HG03354 (cell line): ENCODE results near the gene CACNB4.
A peak's percentile ranks its signal among the peaks of the same experiment; 100 is the strongest.

Experiments used
- ATAC-seq: cut with Tn5 transposase; IDR thresholded peaks from one replicate; pipeline ENCODE4 v1.9.1; 2021; ENCODE audit warnings: mild to moderate bottlenecking; ENCODE audit not compliant: unreplicated experiment, poor library complexity, severe bottlenecking

Gene CACNB4

GRCh38 chr2:152058655-152059054, 40.2 kb downstream of the CACNB4 start:
- no peak for ATAC-seq

- ATAC-seq, result no peak
These were observed 42.4 kb downstream of the CACNB4 start for GRCh38 chr2:152056418-152056817.

GRCh38 chr2:152055366-152056108, 43.3 kb downstream of the CACNB4 start:
- ATAC-seq, result no peak

GRCh38 chr2:152054593-152054992, 44.3 kb downstream of the CACNB4 start:
- ATAC-seq, result no peak

GRCh38 chr2:152051436-152051835, 47.4 kb downstream of the CACNB4 start:
- ATAC-seq, result peak; percentile 34

GRCh38 chr2:152050915-152051314, 47.9 kb downstream of the CACNB4 start:
- ATAC-seq, result no peak

- ATAC-seq, result no peak
These were observed 48.5 kb downstream of the CACNB4 start for GRCh38 chr2:152050341-152050740.

GRCh38 chr2:152049541-152049940, 49.3 kb downstream of the CACNB4 start:
- no peak for ATAC-seq

- ATAC-seq, result peak; percentile 31
These were observed 50.9 kb downstream of the CACNB4 start for GRCh38 chr2:152047824-152048471.

- ATAC-seq, result peak; percentile 66
These were observed 51.9 kb downstream of the CACNB4 start for GRCh38 chr2:152046940-152047339.

- ATAC-seq, result no peak
These were observed 55.9 kb downstream of the CACNB4 start for GRCh38 chr2:152042636-152043615.

- no peak for ATAC-seq
These were observed 60.3 kb downstream of the CACNB4 start for GRCh38 chr2:152038441-152038958.

GRCh38 chr2:152037743-152038435, 61.0 kb downstream of the CACNB4 start:
- ATAC-seq, result no peak

GRCh38 chr2:152036611-152037469, 62.0 kb downstream of the CACNB4 start:
- peak; percentile 92 for ATAC-seq

GRCh38 chr2:152034257-152034801, 64.5 kb downstream of the CACNB4 start:
- ATAC-seq, result no peak

- no peak for ATAC-seq
These were observed 65.6 kb downstream of the CACNB4 start for GRCh38 chr2:152033011-152033925.

- no peak for ATAC-seq
These were observed 67.0 kb downstream of the CACNB4 start for GRCh38 chr2:152031747-152032306.
